Left lobe of liver (tissue), 2 donors: Measurements from ENCODE around the gene ADARB2. TPM values are rescaled to one million over a fixed set of nuclear protein-coding genes. Genes with fewer than 3 reads are reported as not detected.

ENCODE experiments used
- ATAC-seq: fragments of 200-7000 bp; cut with Tn5 transposase; one replicate; pipeline ENCODE4 v1.9.1; 2020; ENCODE audit warnings: mild to moderate bottlenecking, moderate library complexity
- DNase-seq: peaks from one replicate; pipeline ENCODE4 v3.0.0-alpha.2; 2020; ENCODE audit warnings: low spot score
- total RNA-seq: library from RNA; stranded (reverse); gene quantifications from one replicate; pipeline ENCODE4 v1.2.1, GENCODE V29; 2021
- donor health status: DM: no; HTN: no; CAD: no; lungs with moderate emphysema.
- donor health status: DM: no; HTN: yes; CAD: no.

ADARB2 gene
- total RNA-seq, 1 donor from 2014 or later = 0.81 TPM

DNA sequence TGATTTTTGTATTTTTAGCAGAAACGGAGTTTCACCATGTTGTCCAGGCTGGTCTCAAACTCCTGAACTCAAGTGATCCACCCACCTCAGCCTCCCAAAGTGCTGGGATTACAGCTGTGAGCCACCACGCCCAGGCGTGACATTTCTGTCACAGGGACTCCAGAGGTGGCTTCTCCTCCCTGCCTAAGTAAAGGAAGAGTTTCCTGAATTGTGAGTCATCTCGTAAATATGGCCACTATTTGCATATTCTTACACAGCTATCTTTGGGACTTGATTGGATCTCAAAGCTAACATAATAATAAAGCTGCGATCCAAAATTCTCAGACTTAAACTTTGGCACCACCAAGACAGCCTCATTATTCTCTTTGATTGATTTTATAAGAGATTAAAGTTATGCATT, 50.1 kb downstream of the ADARB2 start:
- no peak for ATAC-seq
- no peak for DNase-seq

GRCh38 chr10:1686491-1686749, 50.9 kb downstream of the ADARB2 start:
- DNase-seq = no peak

GRCh38 chr10:1685699-1686490, 51.4 kb downstream of the ADARB2 start:
- no peak for ATAC-seq
- no peak for DNase-seq

More at GRCh38 chr10:1686491-1686749, 50.9 kb downstream of the ADARB2 start:
- no peak for ATAC-seq

GRCh38 chr10:1684991-1685390, 52.3 kb downstream of the ADARB2 start:
- no peak for ATAC-seq
- DNase-seq = no peak

GRCh38 chr10:1683649-1684048, 53.7 kb downstream of the ADARB2 start:
- ATAC-seq = no peak
- DNase-seq = no peak

DNA sequence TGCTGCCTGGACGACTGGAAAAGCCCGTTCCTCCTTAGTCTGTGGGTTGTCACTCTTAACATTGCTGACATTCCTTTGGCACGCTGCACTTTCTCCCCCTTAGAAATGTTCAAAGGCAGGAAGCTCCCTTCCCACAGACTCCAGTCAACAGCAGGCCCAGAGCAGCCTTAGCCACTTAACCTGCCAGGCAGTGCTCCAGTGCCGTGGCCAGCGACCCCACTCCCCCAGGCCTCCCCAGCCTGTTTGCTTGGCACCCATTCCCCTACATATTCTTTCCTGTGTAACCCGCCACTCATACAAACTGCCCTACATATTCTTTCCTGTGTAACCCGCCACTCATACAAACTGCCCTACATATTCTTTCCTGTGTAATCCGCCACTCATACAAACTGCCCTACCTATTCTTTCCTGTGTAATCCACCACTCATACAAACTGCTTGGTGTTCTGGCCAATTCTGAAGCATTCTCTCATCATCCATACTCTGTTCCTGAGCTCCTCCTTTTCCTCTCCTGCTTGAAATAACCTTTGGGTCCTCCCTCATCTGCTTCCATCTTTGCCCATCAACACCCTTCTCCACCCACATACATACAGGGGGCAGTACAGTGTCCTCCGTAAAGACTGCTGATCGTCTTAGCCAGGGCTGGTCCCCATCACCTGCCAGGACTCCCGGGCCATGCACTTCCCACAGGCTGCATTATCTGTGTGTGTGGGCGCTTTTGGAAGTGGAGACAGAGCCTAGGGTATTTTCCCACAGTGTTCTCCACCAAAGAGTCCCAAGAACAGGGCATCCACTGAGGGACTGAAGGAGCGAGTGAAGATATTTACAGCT, 57.3 kb downstream of the ADARB2 start:
- DNase-seq (no peak), ATAC-seq (no peak)

DNA sequence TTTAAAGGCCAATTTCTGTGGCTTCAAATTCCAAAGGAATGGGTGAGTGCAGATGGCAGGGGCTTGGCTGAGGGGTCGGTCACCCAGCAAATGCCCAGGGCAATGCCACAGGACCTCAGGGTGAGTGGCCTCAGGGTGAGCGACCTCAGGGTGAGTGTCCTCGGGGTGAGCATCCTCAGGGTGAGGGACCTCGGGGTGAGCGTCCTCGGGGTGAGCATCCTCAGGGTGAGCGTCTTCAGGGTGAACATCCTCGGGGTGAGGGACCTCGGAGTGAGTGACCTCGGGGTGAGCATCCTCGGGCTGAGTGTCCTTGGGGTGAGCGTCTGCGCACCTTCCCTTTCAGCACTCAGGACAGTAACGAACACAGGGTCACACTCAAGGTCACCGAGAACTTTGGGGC, 59.2 kb downstream of the ADARB2 start:
- ATAC-seq = no peak

DNA sequence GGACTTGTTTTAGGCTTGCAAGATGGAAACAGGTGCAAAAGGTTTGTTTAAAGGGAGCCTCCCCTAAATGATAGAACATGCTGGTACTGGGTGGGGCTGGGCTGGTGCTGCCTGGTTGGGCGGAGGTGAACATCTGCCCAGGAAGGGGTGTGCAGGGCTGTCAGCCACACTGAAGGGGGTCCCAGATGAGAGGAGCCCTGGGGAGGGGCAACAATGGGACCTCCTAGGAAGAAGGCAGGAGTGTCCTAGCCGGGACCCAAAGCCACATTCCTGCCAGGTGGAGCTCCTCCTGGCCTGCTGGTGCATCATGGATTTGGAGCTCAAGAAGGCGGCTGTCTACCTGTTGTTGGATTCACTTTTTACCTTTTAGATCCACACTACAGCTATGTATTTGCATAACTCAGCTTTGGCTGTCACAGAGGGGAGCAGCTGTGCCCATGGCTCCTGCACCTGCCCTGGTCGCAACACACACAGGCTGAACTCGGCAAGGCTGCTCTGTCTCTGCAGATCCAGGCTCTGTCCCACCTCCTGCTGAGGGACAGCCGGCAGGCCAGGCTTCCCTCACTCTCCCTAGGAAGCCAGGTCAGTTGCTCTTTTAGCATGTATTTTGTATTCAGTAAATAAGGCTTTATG, 59.9 kb downstream of the ADARB2 start:
- DNase-seq = no peak
- ATAC-seq = no peak

More for the DNA sequence above, 59.2 kb downstream of the ADARB2 start:
- no peak for DNase-seq

- no peak for ATAC-seq
Measured at GRCh38 chr10:1674501-1674900, 62.8 kb downstream of the ADARB2 start.

GRCh38 chr10:1673568-1674345, 63.6 kb downstream of the ADARB2 start:
- DNase-seq = no peak
- no peak for ATAC-seq

More at GRCh38 chr10:1674501-1674900, 62.8 kb downstream of the ADARB2 start:
- DNase-seq = no peak

DNA sequence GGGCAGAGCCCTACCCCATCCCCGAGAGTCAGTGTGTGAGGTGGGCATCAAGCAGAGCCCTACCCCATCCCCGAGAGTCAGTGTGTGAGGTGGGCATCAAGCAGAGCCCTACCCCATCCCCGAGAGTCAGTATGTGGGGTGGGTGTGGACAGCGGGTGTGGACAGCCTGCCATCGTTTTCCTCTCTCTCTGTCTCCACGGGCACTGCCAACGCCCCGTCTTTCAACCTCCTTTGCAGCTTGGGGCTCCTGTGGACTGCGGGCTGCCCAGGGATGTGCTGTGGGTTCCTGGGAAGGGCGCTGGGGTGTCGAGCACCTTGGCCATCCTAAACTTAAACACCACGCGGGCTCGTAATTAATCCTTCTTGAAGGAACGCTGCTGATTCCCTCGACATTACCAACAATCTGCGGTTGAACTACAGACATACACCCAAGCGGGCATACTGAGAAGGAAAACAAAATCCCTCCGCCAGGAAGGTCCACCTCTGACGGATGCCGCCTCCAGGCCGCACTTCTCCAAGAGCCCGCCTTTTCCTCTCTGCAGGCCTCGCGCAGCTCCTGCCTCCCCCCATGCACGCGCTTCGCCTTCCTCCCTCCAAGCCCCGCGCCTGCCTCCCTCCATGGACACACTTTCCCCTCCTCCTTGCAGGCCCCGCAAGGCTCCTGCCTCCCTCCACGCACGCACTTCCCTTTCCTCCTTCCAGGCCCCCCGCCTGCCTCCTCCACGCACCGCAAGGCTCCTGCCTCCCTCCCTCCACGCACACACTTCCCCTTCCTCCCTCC, 65.1 kb downstream of the ADARB2 start:
- DNase-seq = no peak

DNA sequence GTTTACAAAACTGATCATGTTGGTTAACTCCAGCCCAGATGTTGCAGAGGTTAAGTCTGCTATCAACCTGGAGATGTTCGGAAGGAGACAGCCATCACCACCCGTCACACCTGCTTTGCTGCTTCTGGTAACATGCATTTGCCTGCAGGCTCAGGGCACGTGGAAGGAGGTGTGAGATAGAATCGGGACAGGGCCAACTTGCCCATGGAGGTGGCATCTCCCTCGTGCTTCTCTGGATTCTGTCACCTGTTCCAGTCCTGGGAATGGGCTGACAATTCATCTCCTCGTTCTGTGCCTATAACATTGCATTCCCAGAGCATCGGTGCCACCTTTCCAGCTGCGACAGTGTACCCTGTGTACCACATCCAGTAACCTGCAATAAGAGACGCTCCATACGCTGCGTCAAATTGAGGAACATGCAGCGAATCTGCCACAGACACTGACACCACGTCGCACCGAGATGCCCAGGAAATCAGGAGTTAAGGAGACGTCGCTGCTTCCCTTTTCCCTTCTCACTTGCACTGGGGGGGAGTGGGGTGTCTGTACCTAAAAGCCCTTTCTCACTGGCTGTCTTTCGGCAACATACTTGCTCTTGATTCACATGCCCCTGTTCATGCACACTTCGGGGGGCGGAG, 65.8 kb downstream of the ADARB2 start:
- DNase-seq (no peak), ATAC-seq (no peak)

More for the DNA sequence above, 65.1 kb downstream of the ADARB2 start:
- no peak for ATAC-seq

- no peak for DNase-seq
- ATAC-seq = no peak
Measured at GRCh38 chr10:1670541-1671365, 66.6 kb downstream of the ADARB2 start.

DNA sequence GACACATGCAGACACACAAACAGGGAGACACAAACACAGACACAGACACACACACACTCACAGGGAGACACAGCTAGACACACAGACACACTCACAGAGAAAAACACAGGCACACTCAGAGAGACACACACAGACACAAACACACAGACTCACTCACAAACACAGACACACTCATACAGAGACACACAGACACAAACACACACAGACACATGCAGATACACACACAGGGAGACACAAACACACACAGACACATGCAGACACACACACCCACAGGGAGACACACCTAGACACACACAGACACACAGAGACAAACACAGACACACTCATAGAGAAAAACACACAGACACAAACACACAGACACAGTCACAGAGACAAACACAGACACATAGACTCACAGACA, 67.9 kb downstream of the ADARB2 start:
- DNase-seq (no peak), ATAC-seq (no peak)

DNA sequence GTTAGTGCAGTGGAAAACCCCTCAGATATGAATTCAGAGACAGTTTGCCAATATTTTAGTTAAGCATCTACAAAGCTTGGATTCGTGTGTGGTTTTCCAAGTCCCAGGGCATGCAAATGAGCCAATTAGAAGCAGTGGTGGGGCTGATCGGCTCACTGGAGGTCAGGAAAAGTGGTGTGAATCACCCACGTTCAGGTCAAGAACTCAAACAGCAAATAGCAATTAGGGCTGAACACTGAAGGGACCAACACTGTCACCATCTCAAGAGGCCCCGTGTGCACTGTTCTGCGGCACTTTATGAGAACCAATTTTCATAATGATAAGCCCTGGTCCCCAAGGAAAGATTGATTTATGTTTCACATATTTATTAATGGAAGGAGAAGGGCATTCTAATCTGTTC, 68.9 kb downstream of the ADARB2 start:
- ATAC-seq = no peak

GRCh38 chr10:1667392-1667791, 69.9 kb downstream of the ADARB2 start:
- DNase-seq (no peak), ATAC-seq (no peak)

More for the DNA sequence above, 68.9 kb downstream of the ADARB2 start:
- no peak for DNase-seq

GRCh38 chr10:1666147-1666546, 71.2 kb downstream of the ADARB2 start:
- DNase-seq (no peak), ATAC-seq (no peak)

GRCh38 chr10:1665681-1666080, 71.6 kb downstream of the ADARB2 start:
- no peak for ATAC-seq
- DNase-seq = no peak
